HG02588 (cell line): ENCODE data around the gene PLEKHG5.

Experiments
- ATAC-seq: cut with Tn5 transposase; IDR thresholded peaks from one replicate; pipeline ENCODE4 v1.9.1; 2021; ENCODE audit warnings: mild to moderate bottlenecking, moderate library complexity; ENCODE audit not compliant: unreplicated experiment

Gene PLEKHG5

GRCh38 chr1:6509919-6510291, 18.4 kb upstream of the PLEKHG5 start:
- no peak for ATAC-seq

DNA sequence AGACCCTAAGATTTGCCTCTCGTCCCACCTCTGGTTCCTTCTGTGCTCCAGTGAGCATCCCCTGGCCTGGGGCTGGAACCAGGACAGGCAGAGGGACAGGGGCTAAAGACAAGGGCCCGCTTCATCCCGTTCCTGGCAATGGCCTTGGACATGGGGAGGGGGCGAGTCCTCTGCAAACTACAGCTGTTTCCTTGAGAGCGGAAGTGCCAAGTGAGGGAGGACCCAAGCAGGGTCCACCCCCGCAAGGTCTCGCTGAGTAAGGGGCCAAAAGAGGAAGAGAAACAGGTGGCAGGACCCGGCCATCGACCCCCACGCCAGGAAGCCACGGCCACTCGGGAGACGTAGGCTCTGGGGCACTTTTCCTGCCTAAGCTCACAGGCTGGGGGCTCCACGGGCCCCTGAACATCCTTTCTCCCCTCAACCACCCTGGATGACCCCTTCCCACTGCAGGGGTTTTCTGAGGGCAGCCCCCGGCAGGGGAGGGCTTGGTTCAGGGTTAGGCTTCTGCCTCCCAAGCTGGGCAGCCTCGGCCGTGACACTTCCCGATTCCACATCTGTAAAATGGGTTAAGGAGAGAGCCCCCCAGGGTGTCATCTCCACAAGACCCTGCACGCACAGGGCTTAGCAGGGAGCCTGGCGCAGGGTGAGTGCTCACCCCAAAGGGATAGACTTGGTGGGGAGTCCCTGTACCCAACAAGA, 17.9 kb upstream of the PLEKHG5 start:
- no peak for ATAC-seq

DNA sequence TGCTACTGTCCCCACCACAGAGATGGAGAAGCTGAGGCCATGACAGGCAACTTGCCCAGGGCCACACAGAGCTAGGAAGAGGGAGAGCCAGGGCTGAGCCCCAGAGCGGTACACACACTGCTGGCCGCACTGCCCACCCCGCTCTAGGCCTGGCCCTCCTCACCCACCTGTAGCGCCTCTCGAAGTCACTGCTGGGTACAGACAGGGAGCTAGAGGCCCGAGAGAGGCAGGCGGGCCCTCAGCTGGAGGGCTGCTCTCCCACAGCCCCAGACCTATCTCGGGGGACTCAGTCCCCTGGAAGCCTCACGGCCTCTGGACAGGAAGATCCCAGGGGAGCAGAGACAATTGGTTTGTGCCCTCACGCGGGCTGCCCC, 17.3 kb upstream of the PLEKHG5 start:
- no peak for ATAC-seq

- ATAC-seq = no peak
Measured at GRCh38 chr1:6508154-6508815, 16.8 kb upstream of the PLEKHG5 start.

- no peak for ATAC-seq
Measured at GRCh38 chr1:6507461-6507911, 16.0 kb upstream of the PLEKHG5 start.

- ATAC-seq = no peak
Measured at GRCh38 chr1:6507037-6507428, 15.6 kb upstream of the PLEKHG5 start.

- no peak for ATAC-seq
Measured at GRCh38 chr1:6506210-6507036, 15.0 kb upstream of the PLEKHG5 start.

DNA sequence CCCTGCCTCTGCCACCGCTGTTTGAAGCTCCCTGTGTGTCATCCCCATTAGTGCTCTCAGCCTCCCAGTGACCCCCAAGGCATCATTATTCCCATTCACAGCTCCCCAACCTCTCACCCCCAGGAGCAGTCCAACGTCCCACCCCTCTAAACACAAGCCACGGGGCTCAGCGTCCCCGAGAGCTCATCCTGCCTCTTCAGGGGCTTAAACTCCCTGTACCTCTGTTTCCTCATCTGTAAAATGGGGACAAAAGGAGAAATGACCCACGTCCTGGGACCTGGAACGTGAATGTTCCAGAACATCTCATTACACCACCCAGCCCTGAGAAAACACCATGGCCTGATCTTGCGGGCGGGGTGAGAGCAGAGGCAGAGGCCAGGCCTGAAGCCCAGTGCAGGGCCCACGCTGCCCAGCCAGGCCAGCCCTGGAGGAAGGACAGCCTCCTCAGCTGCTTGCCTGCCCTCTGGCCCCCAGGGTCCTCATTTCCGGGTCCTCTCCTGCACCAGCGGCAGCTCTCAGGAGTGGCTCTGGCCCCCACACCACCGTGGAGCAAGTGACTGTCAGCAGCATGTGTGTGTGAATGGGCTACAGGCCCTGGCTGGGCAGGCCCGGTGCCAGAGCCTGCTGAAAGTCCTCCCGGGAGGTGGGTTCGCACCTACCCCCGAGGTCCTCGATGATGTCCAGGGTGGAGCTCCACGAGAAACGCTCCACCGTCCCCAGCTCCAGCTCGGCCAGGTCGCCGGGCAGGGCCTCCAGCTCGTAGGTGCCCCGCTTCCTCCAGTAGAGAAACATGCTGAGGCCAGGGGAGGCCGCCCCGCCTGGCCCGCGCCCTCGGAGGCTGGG, 14.1 kb upstream of the PLEKHG5 start:
- ATAC-seq = no peak

GRCh38 chr1:6504887-6505286, 13.4 kb upstream of the PLEKHG5 start:
- no peak for ATAC-seq

- no peak for ATAC-seq
Measured at GRCh38 chr1:6503884-6504602, 12.6 kb upstream of the PLEKHG5 start.

GRCh38 chr1:6502000-6502891, 10.8 kb upstream of the PLEKHG5 start:
- ATAC-seq = no peak

DNA sequence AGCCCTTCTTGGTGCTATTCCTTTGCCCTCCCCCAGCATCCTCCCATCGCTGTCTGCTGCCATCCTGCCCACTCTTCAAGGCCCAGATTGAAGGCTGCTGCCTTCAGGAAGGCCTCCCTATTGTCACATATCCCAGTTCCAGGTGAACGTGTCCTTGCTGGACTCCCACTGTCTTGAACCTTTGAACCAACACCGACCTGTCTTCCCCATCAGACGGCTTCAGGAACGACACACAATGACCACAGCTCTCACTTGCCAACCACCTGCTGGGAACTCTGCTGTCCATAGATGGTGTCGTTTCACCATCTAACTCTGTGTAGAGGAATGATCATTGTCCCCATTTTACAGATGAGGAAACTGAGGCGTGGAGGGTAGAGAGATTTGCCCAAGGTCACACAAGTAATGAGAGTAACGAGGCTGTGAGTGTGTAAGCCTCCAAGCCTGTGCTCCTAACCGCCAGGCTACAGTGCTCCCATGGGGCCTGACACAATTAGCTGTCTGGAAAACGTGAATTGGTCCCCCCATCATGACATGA, 9.9 kb upstream of the PLEKHG5 start:
- ATAC-seq = no peak

- ATAC-seq = no peak
Measured at GRCh38 chr1:6500544-6501278, 9.2 kb upstream of the PLEKHG5 start.

- no peak for ATAC-seq
Measured at GRCh38 chr1:6499296-6499695, 7.8 kb upstream of the PLEKHG5 start.

GRCh38 chr1:6498576-6499111, 7.2 kb upstream of the PLEKHG5 start:
- no peak for ATAC-seq

GRCh38 chr1:6497867-6498575, 6.6 kb upstream of the PLEKHG5 start:
- no peak for ATAC-seq

DNA sequence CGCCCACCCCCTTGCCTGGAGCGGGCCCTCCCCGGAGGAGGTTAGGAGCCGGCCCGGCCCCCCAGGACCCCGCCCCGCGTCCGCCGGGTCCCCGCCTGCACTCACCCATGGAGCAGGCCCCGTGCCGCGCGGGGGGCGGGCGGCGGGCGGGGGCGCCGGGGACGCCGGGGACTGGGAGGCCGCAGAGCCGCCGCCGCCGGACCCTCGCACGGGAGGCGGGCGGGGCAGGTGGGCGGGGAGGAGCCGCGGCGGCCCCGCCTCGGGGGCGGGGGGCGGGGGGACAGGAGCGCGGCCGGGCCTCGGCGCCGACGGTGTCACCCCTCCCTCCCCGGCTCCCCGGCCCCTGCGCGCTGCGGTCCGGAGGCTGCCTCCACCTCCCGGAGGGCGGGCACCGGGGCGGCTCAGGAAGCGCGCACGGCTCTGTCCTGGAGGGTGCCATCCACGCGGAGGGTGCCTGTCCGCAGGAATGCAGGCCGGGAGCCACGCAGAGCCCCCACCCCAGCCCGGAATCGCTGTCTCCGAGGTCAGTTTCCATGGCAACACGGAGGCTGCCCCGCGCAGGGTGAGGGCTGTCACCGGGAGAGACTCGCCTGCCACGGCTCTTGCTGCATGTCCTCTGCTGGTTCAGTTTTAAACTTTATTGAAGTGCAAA, 5.9 kb upstream of the PLEKHG5 start:
- ATAC-seq = no peak
